GM10266 (cell line): ENCODE measurements around the gene TSSK2.

Source experiments
- DNase-seq: peaks from one replicate; pipeline ENCODE4 v3.0.0; 2012; ENCODE audit errors: extremely low spot score
- TF ChIP-seq, protein P1 (sequence below): IDR thresholded peaks from 2 replicates; pipeline ENCODE4 v1.5.1; 2012; ENCODE audit warnings: mild to moderate bottlenecking, low read depth; ENCODE audit not compliant: control insufficient read depth, insufficient read depth; ENCODE audit errors: missing control alignments

TSSK2 gene

GRCh38 chr22:19178065-19178656 is 47.1 kb downstream of the TSSK2 start:
- peak; percentile 82 for DNase-seq
- TF ChIP-seq, protein P1, sequence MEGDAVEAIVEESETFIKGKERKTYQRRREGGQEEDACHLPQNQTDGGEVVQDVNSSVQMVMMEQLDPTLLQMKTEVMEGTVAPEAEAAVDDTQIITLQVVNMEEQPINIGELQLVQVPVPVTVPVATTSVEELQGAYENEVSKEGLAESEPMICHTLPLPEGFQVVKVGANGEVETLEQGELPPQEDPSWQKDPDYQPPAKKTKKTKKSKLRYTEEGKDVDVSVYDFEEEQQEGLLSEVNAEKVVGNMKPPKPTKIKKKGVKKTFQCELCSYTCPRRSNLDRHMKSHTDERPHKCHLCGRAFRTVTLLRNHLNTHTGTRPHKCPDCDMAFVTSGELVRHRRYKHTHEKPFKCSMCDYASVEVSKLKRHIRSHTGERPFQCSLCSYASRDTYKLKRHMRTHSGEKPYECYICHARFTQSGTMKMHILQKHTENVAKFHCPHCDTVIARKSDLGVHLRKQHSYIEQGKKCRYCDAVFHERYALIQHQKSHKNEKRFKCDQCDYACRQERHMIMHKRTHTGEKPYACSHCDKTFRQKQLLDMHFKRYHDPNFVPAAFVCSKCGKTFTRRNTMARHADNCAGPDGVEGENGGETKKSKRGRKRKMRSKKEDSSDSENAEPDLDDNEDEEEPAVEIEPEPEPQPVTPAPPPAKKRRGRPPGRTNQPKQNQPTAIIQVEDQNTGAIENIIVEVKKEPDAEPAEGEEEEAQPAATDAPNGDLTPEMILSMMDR, result peak; percentile 4

DNA sequence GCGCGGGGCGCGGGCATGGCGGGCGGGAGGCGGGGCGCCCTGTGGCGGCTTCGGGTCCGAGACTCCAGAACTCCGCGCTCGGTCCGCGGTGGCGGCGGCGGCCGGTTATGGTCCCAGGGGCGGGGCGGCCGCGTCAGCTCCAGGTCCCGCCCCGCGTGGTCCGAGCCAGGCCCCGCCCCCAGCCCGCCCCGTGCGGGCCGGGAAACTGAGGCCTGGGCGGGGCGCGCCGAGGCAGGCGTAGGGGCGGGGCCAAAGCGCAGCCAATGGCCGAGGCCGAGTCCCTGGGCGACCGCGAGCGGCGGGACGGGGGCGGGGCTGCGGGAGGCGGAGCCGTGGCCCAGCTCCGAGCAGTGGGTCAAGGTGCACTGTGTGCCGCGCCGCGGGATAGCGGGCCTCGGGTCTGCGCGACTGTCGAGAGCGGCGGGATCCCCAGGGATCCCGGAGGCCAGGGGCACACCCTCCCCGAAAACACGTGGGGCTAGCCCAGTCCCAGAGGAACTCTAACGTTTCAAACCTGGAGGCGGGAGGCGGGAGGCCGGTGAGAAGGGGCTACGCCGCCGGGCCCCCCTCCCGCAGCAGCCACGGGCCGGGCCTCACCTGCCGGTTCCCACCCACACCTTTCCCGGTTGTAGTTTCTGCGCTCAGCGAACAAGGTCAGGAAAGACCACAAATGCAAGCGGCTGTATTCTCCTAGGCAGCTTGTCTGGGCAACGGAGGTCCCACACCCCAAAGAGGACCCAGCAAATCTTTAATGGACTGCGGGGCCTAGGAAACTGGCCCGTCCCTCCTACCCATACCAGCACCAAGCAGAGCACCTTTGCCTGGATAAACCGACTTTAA is 47.8 kb downstream of the TSSK2 start, which contains the start of gene SLC25A1:
Gene SLC25A1 (minus strand): TSS at position 80 of the 840 bp plus-strand sequence. CDS start 63 bp downstream, at position 17.
- peak; percentile 98 for DNase-seq
- TF ChIP-seq, protein P1, result no peak

GRCh38 chr22:19179497-19180048 is 48.5 kb downstream of the TSSK2 start:
- TF ChIP-seq, protein P1, result peak; percentile 80
- peak; percentile 80 for DNase-seq

DNA sequence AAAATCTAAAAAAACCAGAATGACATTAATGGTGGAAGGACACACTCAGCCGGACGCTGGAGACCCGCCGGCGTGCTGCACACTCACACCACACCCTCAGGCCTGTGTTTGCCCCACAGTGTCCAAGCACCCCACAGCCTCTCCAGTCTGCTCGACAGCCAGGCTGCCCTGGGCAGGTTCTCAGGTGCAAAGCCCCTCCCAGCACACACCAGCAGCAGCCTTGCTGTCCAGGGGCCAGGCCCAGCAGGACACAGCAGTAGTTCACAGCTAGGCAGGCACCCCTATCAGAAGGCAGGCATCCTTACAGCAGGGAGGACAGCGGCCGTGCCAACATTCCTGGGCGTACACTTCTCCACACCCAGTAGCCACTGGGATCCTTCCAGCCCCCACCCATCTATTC is 49.1 kb downstream of the TSSK2 start:
- TF ChIP-seq, protein P1, result no peak

DNA sequence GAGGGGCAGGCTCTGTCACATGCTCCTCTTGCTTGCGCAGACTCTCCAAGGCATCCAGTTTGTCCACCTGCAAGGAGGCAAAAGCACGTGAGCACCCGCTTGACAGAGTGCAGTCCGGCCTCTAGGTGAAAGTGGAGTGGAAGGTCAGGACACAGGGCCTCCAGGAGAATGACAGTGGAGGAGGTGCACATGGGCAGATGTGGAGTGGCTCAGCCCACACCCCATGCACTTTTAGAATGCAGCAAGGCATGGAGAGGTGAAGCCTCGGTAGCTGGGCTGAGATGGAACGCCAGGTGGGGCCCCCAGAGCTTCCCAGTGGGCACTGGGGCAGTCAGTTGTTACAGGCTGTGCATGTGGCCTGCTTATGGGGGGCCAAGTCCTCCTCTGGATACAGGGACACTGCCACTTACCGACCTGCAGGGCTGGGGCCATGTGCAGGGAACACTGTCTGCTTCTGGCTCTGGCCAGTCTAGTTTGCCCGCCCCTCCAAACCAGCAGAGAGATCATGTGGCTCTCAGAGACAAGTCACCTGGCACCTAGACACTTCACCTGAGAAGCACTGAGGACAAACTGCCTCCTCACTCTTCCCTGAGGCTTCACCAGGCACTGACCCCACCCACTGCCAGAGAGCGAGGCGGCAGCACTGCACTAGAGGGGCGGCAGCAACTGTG is 49.8 kb downstream of the TSSK2 start:
- TF ChIP-seq, protein P1, result no peak

More for the DNA sequence above, 49.1 kb downstream of the TSSK2 start:
- DNase-seq, result no peak

GRCh38 chr22:19181786-19182471 is 50.8 kb downstream of the TSSK2 start:
- DNase-seq, result no peak
- TF ChIP-seq, protein P1, result no peak

More for the DNA sequence above, 49.8 kb downstream of the TSSK2 start:
- no peak for DNase-seq
